G401.6 (cell line): ENCODE results near the gene SLC39A11.
"Not testable (repeated sequence)": the region's sequence is repeated elsewhere in the genome, so short reads cannot be mapped to it uniquely, and the experiment has no call there.

Source experiments
- FAIRE-seq: peaks from 2 replicates; lab custom pipeline; 2012; peaks lifted over from hg19 to GRCh38; lab: Jason Lieb, UNC

SLC39A11 gene

GRCh38 chr17:72916991-72917390, 175.5 kb downstream of the SLC39A11 start:
- FAIRE-seq = no peak

GRCh38 chr17:72915625-72916081, 176.8 kb downstream of the SLC39A11 start:
- FAIRE-seq = no peak

GRCh38 chr17:72913142-72913682, 179.3 kb downstream of the SLC39A11 start:
- no peak for FAIRE-seq

- no peak for FAIRE-seq
These were observed 186.2 kb downstream of the SLC39A11 start for GRCh38 chr17:72906306-72906705.

- FAIRE-seq = no peak
These were observed 189.0 kb downstream of the SLC39A11 start for GRCh38 chr17:72903522-72903921.

- FAIRE-seq = no peak
These were observed 190.8 kb downstream of the SLC39A11 start for GRCh38 chr17:72901657-72902056.

GRCh38 chr17:72901083-72901482, 191.4 kb downstream of the SLC39A11 start:
- FAIRE-seq = no peak

GRCh38 chr17:72900654-72900971, 191.9 kb downstream of the SLC39A11 start:
- no peak for FAIRE-seq

- FAIRE-seq = no peak
These were observed 193.8 kb downstream of the SLC39A11 start for GRCh38 chr17:72898725-72899124.

GRCh38 chr17:72896288-72896687, 196.2 kb downstream of the SLC39A11 start:
- FAIRE-seq = not testable (repeated sequence)

GRCh38 chr17:72891627-72892026, 200.9 kb downstream of the SLC39A11 start:
- FAIRE-seq = no peak

GRCh38 chr17:72890711-72891110, 201.8 kb downstream of the SLC39A11 start:
- no peak for FAIRE-seq

GRCh38 chr17:72887917-72888316, 204.6 kb downstream of the SLC39A11 start:
- no peak for FAIRE-seq

- no peak for FAIRE-seq
These were observed 205.2 kb downstream of the SLC39A11 start for GRCh38 chr17:72887322-72887721.

GRCh38 chr17:72886622-72887021, 205.9 kb downstream of the SLC39A11 start:
- FAIRE-seq = no peak

GRCh38 chr17:72884066-72884465, 208.4 kb downstream of the SLC39A11 start:
- no peak for FAIRE-seq

GRCh38 chr17:72883351-72883750, 209.1 kb downstream of the SLC39A11 start:
- no peak for FAIRE-seq

- no peak for FAIRE-seq
These were observed 210.1 kb downstream of the SLC39A11 start for GRCh38 chr17:72882426-72882825.

GRCh38 chr17:72879877-72880276, 212.6 kb downstream of the SLC39A11 start:
- FAIRE-seq = no peak

- FAIRE-seq = no peak
These were observed 213.4 kb downstream of the SLC39A11 start for GRCh38 chr17:72878975-72879660.

GRCh38 chr17:72877348-72877747, 215.1 kb downstream of the SLC39A11 start:
- no peak for FAIRE-seq

- FAIRE-seq = no peak
These were observed 216.1 kb downstream of the SLC39A11 start for GRCh38 chr17:72876413-72876812.

- no peak for FAIRE-seq
These were observed 217.1 kb downstream of the SLC39A11 start for GRCh38 chr17:72875361-72875760.

- no peak for FAIRE-seq
These were observed 220.1 kb downstream of the SLC39A11 start for GRCh38 chr17:72872396-72872795.
